ENCODE data around the gene EHD1.

DNA sequence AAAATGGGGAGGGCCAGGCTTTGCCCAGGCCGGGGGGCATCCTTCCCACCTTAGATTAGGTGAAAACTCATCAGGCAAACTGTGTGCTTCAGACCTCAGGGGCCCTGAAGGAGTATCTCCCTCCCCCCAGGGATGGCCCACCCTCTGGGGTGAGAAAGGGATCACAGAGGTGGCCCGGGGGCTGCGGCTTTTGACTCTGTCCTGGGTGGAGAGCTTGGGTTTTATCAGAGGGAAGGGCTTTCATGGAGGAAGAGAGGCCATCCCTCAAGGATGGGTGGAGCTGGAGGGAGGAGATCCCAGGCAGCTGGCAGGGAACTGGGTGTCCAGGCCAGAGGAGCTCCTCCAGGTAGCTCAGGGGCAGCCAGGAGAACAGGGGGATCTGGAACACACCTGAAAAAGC is 43.0 kb upstream of the EHD1 start:
- TF ChIP-seq, protein P1, sequence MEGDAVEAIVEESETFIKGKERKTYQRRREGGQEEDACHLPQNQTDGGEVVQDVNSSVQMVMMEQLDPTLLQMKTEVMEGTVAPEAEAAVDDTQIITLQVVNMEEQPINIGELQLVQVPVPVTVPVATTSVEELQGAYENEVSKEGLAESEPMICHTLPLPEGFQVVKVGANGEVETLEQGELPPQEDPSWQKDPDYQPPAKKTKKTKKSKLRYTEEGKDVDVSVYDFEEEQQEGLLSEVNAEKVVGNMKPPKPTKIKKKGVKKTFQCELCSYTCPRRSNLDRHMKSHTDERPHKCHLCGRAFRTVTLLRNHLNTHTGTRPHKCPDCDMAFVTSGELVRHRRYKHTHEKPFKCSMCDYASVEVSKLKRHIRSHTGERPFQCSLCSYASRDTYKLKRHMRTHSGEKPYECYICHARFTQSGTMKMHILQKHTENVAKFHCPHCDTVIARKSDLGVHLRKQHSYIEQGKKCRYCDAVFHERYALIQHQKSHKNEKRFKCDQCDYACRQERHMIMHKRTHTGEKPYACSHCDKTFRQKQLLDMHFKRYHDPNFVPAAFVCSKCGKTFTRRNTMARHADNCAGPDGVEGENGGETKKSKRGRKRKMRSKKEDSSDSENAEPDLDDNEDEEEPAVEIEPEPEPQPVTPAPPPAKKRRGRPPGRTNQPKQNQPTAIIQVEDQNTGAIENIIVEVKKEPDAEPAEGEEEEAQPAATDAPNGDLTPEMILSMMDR (IDR thresholded peaks at IDR 0.05), result no peak
- TF ChIP-seq POLR2A (IDR thresholded peaks at IDR 0.05), result no peak

Data from thyroid gland (tissue), 4 donors.